Calu3 (cell line): ENCODE results near the gene CXCL9. TPM values are rescaled to one million over a fixed set of nuclear protein-coding genes. Genes with fewer than 3 reads are reported as not detected.
"Not testable (repeated sequence)": the region's sequence is repeated elsewhere in the genome, so short reads cannot be mapped to it uniquely, and the experiment has no call there.

Source experiments
- BruUV-seq: library from RNA; stranded (reverse); fragments of 400-500 nt; replicated peaks from 2 replicates; lab custom pipeline; 2021; lab: Mats Ljungman, UMichigan
- CTCF ChIA-PET: fragments of 300-600 bp; sonication (Branson Sonifier 250); formaldehyde crosslinking; loops from one replicate; lab custom pipeline; 2022; ENCODE audit warnings: antibody characterized with exemption; lab: Charles Lee
- DNase-seq: peaks from one replicate; pipeline ENCODE4 v3.0.0; 2022
- H3K27ac Mint-ChIP-seq: one replicate; pipeline ENCODE4 v1.8.0; 2022; ENCODE audit warnings: mixed read lengths; ENCODE audit not compliant: unreplicated experiment
- H3K27me3 Mint-ChIP-seq: one replicate; pipeline ENCODE4 v1.8.0; 2022; ENCODE audit warnings: mixed read lengths; ENCODE audit not compliant: unreplicated experiment
- H3K36me3 Mint-ChIP-seq: one replicate; pipeline ENCODE4 v1.8.0; 2022; ENCODE audit warnings: mild to moderate bottlenecking, moderate library complexity, mixed read lengths; ENCODE audit not compliant: insufficient read depth, unreplicated experiment
- H3K4me1 Mint-ChIP-seq: one replicate; pipeline ENCODE4 v1.8.0; 2022; ENCODE audit warnings: mild to moderate bottlenecking, low read depth, mixed read lengths; ENCODE audit not compliant: unreplicated experiment
- H3K4me3 Mint-ChIP-seq: one replicate; pipeline ENCODE4 v1.8.0; 2022; ENCODE audit warnings: mild to moderate bottlenecking, low read depth, moderate library complexity, mixed read lengths; ENCODE audit not compliant: unreplicated experiment
- H3K9me3 Mint-ChIP-seq: one replicate; pipeline ENCODE4 v1.8.0; 2022; ENCODE audit warnings: low read depth, mixed read lengths; ENCODE audit not compliant: unreplicated experiment
- CTCF ChIP-seq: fragments of 200-600 bp; IDR thresholded peaks from one replicate; pipeline ENCODE4 v1.8.0; 2022; ENCODE audit warnings: antibody characterized with exemption; ENCODE audit not compliant: unreplicated experiment
- intact Hi-C: fragments of 100-400 bp; cut with micrococcal nuclease; formaldehyde crosslinking; loops from one replicate; pipeline ENCODE4 v1.10.0; 2022; ENCODE audit not compliant: unreplicated experiment
- total RNA-seq: library from RNA; stranded (reverse); gene quantifications from 2 replicates; pipeline ENCODE4 v1.2.3, GENCODE V29; 2022

CXCL9 gene
- total RNA-seq, 1 experiment from 2014 or later = not detected

- peaks cover 45% of the 10 kb centered on the region for H3K36me3 Mint-ChIP-seq
- no peak overlapping the region for H3K4me3 Mint-ChIP-seq
- no peaks in the 10 kb centered on the region for H3K4me1 Mint-ChIP-seq
- intact Hi-C loops = no loop called here
- CTCF ChIA-PET = no interaction called here
- H3K27me3 Mint-ChIP-seq = no peaks in the 10 kb centered on the region
- TF ChIP-seq CTCF = no peak
- H3K27ac Mint-ChIP-seq = no peak overlapping the region
- no peak for DNase-seq
- no TSS peak for BruUV-seq
- H3K9me3 Mint-ChIP-seq = no peaks in the 10 kb centered on the region
Measured at GRCh38 chr4:75973766-75974165, 33.5 kb downstream of the CXCL9 start.

DNA sequence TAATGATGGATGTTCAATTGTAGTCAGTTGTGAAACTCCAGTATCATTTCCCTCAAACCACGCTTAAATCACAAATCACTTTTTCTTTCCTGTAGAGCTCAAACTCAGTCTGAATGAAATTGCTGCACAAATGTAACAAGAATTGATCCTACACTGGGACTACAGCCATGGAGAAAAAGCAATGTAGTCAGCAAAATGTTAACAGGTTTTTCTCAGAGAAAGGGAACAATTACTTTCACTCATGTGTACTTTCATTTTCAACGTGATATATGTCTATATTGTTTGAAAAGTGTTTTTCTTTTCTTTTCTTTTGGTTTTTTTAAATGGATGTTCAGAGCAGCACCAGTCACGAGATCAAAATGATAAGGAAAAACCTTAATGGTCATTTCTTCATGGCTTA, 39.2 kb downstream of the CXCL9 start:
- TF ChIP-seq CTCF = no peak
- DNase-seq = no peak
- Mint-ChIP-seq H3K9me3 (peaks cover 5% of the 10 kb centered on the region), H3K4me1 (no peaks in the 10 kb centered on the region), H3K4me3 (no peak overlapping the region), H3K27me3 (no peaks in the 10 kb centered on the region), H3K36me3 (peaks cover 65% of the 10 kb centered on the region), H3K27ac (no peak overlapping the region)
- intact Hi-C loops = no loop called here
- CTCF ChIA-PET = no interaction called here
- no TSS peak for BruUV-seq

GRCh38 chr4:75963558-75963957, 43.8 kb downstream of the CXCL9 start:
- peaks cover 5% of the 10 kb centered on the region for H3K9me3 Mint-ChIP-seq
- peaks cover 52% of the 10 kb centered on the region for H3K36me3 Mint-ChIP-seq
- H3K4me1 Mint-ChIP-seq = no peaks in the 10 kb centered on the region
- CTCF ChIA-PET = no interaction called here
- BruUV-seq = no TSS peak
- H3K27me3 Mint-ChIP-seq = no peaks in the 10 kb centered on the region
- DNase-seq = no peak
- no peak for TF ChIP-seq CTCF
- intact Hi-C loops = no loop called here
- no peak overlapping the region for H3K27ac Mint-ChIP-seq
- no peak overlapping the region for H3K4me3 Mint-ChIP-seq

- intact Hi-C loops, H3K27me3 Mint-ChIP-seq, H3K27ac Mint-ChIP-seq, CTCF ChIA-PET, H3K9me3 Mint-ChIP-seq, H3K4me1 Mint-ChIP-seq, DNase-seq, H3K4me3 Mint-ChIP-seq, BruUV-seq: not testable (repeated sequence)
- H3K36me3 Mint-ChIP-seq = peaks cover 47% of the 10 kb centered on the region
Measured at GRCh38 chr4:75962072-75962471, 45.2 kb downstream of the CXCL9 start.

- intact Hi-C loops, H3K4me3 Mint-ChIP-seq, DNase-seq, H3K9me3 Mint-ChIP-seq, H3K4me1 Mint-ChIP-seq, H3K27ac Mint-ChIP-seq, CTCF ChIA-PET, H3K27me3 Mint-ChIP-seq, BruUV-seq: not testable (repeated sequence)
- H3K36me3 Mint-ChIP-seq = peaks cover 40% of the 10 kb centered on the region
Measured at GRCh38 chr4:75958546-75958945, 48.8 kb downstream of the CXCL9 start.

- H3K4me3 Mint-ChIP-seq, BruUV-seq, intact Hi-C loops, H3K27me3 Mint-ChIP-seq, DNase-seq, H3K27ac Mint-ChIP-seq, H3K9me3 Mint-ChIP-seq, H3K4me1 Mint-ChIP-seq, CTCF ChIA-PET: not testable (repeated sequence)
- peaks cover 34% of the 10 kb centered on the region for H3K36me3 Mint-ChIP-seq
Measured at GRCh38 chr4:75954811-75955210, 52.5 kb downstream of the CXCL9 start.
